HG03196 (cell line): Measurements from ENCODE around the gene RTCB.

Source experiments
- ATAC-seq: cut with Tn5 transposase; IDR thresholded peaks from one replicate; pipeline ENCODE4 v1.9.1; 2021; ENCODE audit not compliant: unreplicated experiment

The RTCB gene

GRCh38 chr22:32340411-32340810 is 71.6 kb downstream of the RTCB start:
- ATAC-seq, result no peak

- ATAC-seq, result no peak
These were observed 72.6 kb downstream of the RTCB start for GRCh38 chr22:32339190-32340012.

DNA sequence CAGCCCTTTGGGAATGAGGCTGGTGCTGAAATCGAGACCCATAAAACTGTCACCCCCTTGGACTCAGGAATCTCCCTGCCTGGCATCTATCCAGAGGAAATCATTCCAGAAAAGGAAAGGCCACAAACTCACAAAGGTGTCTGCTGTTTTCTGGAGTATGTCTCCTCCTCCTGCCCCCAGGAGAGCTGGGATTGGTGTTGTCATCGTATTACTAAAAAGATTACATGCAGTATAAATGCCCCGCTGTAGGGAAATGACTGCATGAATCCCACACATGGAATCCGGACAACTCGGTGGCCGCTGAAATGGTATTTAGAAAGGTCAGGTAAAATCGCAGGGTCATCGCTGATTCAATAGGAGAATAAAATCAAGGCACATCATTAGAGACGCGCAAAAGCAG is 73.3 kb downstream of the RTCB start:
- ATAC-seq, result no peak
